Right lobe of liver (tissue), 6 donors: ENCODE results near the gene AK9. TPM values are rescaled to one million over a fixed set of nuclear protein-coding genes. Genes with fewer than 3 reads are reported as not detected.

Experiments used
- ATAC-seq, 4 donors: fragments of 200-7000 bp; cut with Tn5 transposase; one replicate each; pipeline ENCODE4 v1.9.1; 2020; ENCODE audit warnings: mild to moderate bottlenecking in 4 of 4, moderate library complexity in 4 of 4
- DNase-seq, 3 donors: peaks; one replicate each; pipeline ENCODE4 v3.0.0-alpha.2; 2020
- H3K27ac ChIP-seq, 3 donors: fragments of 200-600 bp; one replicate each; pipeline ENCODE4 v1.8.0; 2022
- H3K27me3 ChIP-seq, 2 donors: fragments of 200-600 bp; one replicate each; pipeline ENCODE4 v1.8.0; 2022
- H3K36me3 ChIP-seq, 4 donors: fragments of 200-600 bp; sonication (generic) in 1 of 4; one replicate each; pipeline versions ENCODE4 v1.5.1 to v1.8.0; 2017 to 2022; ENCODE audit warnings: control low read depth in 1 of 4
- H3K4me1 ChIP-seq, 4 donors: fragments of 200-600 bp; sonication (generic) in 1 of 4; one replicate each; pipeline versions ENCODE4 v1.5.1 to v1.8.0; 2017 to 2022; ENCODE audit warnings: control low read depth in 1 of 4
- H3K4me3 ChIP-seq, 3 donors: fragments of 200-600 bp; one replicate each; pipeline ENCODE4 v1.8.0; 2022
- H3K9me3 ChIP-seq, 4 donors: fragments of 200-600 bp; sonication (generic) in 1 of 4; one replicate each; pipeline versions ENCODE4 v1.5.1 to v1.8.0; 2017 to 2022; ENCODE audit warnings: control low read depth in 1 of 4
- CTCF ChIP-seq, 4 donors: fragments of 200-600 bp in 3 of 4; fragments of 450-650 bp in 1 of 4; IDR thresholded peaks; one replicate each; pipeline versions ENCODE4 v1.5.1 to v1.8.0; 2016 to 2022; ENCODE audit warnings: antibody characterized with exemption in 4 of 4, mild to moderate bottlenecking in 2 of 4
- POLR2A ChIP-seq: fragments of 450-650 bp; IDR thresholded peaks from one replicate; pipeline ENCODE4 v1.6.1; 2017; ENCODE audit warnings: antibody characterized with exemption, mild to moderate bottlenecking
- WGBS: methylation state at CpG from one replicate; pipeline ENCODE4 v1.1.6; 2018; ENCODE audit warnings: low coverage, low lambda C conversion rate; ENCODE audit not compliant: insufficient coverage; ENCODE audit errors: missing lambda C conversion rate; 5-methylcytosine and 5-hydroxymethylcytosine counted together
- intact Hi-C, 2 donors: fragments of 100-400 bp; cut with DNase I; formaldehyde crosslinking; loops; one replicate each; pipeline versions ENCODE4 v1.11.2 to v1.14.1; 2022
- total RNA-seq, 6 experiments: library from RNA; depleted of rRNA in 2 of 6; stranded (reverse); fragments of >200 nt in 2 of 6; fragmentation: NEBNext Ultra II Directional in 3 of 6; extraction: Animal tissue kit (Norgen Biotek cat#: 25700) in 3 of 6; gene quantifications; one replicate each; pipeline versions ENCODE4 v1.1.0 to v1.2.4, GENCODE V29; 2016 to 2023
- donor health status: DM: no; HTN: yes; CAD: no.
- donor health status: DM: no; HTN: no; CAD: no.
- donor health status: DM: no; HTN: no; CAD: no.
- donor health status: DM: no; HTN: yes; CAD: no.
- donor health status: DM: no; HTN: yes; CAD: no.

The AK9 gene
- total RNA-seq, 6 experiments from 2014 or later: 1.5 to 3.9 (median 2.5) TPM

DNA sequence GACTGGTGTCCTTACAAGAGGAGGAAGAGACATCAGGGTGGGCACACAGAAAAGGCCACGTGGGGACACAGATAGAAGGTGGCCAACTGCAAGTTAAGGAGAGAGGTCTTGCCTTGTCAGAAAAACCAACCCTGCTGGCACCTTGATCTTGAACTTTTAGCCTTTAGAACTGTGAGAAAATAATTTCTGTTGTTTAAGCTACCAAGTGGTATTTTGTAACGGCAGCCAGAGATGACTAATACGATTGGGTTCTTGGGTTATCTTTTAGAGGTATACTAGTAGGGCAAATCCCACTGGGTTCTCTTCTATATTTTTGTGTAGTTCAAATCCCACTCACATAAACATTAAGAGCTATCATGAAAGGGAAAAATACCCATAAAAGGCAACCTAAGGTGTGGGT is 176.1 kb downstream of the AK9 start:
- no peak for DNase-seq
- WGBS: 86% methylated on average over 3 of the region's 3 CpGs

GRCh38 chr6:109513571-109514071 is 177.4 kb downstream of the AK9 start:
- H3K27ac ChIP-seq: no peak overlapping the region
- H3K4me1 ChIP-seq: no peaks in the 10 kb centered on the region
- intact Hi-C loops: no loop called here
- H3K27me3 ChIP-seq: no peaks in the 10 kb centered on the region
- H3K36me3 ChIP-seq: no peaks in the 10 kb centered on the region
- no peak for DNase-seq
- no peaks in the 10 kb centered on the region for H3K9me3 ChIP-seq
- no peak overlapping the region for H3K4me3 ChIP-seq
- ATAC-seq: no peak
- TF ChIP-seq POLR2A (no peak), CTCF (IDR thresholded peaks at IDR 0.05) (no peak)
- 76% methylated on average over 2 of the region's 2 CpGs for WGBS

More for the DNA sequence above, 176.1 kb downstream of the AK9 start:
- H3K4me3 ChIP-seq: no peak overlapping the region
- no peaks in the 10 kb centered on the region for H3K4me1 ChIP-seq
- H3K27me3 ChIP-seq: no peaks in the 10 kb centered on the region
- no peaks in the 10 kb centered on the region for H3K36me3 ChIP-seq
- H3K9me3 ChIP-seq: no peaks in the 10 kb centered on the region
- TF ChIP-seq POLR2A: no peak
- TF ChIP-seq CTCF (IDR thresholded peaks at IDR 0.05): no peak
- intact Hi-C loops: no loop called here
- no peak overlapping the region for H3K27ac ChIP-seq
- ATAC-seq: no peak

DNA sequence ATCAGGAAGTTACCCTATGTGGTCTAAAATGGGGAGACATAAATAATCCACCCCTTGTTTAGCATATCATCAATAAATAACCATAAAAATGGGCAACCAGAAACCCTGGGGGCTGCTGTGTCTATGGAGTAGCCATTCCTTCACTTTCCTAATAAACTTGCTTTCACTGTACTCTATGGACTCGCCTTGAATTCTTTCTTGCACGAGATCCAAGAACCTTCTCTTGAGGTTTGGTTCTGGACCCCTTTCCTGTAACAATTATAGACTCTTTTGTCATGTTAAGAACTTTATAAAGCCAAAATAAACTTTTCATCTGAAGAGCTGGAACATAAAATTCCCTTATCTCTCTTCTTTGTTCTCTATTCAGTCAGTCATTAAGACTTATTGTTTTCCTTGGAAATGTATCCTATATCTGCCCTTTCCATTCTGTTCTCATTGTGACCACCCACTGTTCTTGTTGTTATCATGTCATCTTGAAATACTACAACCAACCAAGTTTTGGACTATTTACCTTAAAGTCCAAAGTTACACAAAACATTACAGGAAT is 178.7 kb downstream of the AK9 start:
- H3K9me3 ChIP-seq: no peaks in the 10 kb centered on the region
- intact Hi-C loops: no loop called here
- no peak for ATAC-seq
- H3K27ac ChIP-seq: no peak overlapping the region
- H3K4me3 ChIP-seq: no peak overlapping the region
- no peak for DNase-seq
- H3K27me3 ChIP-seq: no peaks in the 10 kb centered on the region
- 71% methylated on average over 2 of the region's 2 CpGs for WGBS
- no peaks in the 10 kb centered on the region for H3K4me1 ChIP-seq
- H3K36me3 ChIP-seq: no peaks in the 10 kb centered on the region
- TF ChIP-seq CTCF (IDR thresholded peaks at IDR 0.05): no peak
- no peak for TF ChIP-seq POLR2A

DNA sequence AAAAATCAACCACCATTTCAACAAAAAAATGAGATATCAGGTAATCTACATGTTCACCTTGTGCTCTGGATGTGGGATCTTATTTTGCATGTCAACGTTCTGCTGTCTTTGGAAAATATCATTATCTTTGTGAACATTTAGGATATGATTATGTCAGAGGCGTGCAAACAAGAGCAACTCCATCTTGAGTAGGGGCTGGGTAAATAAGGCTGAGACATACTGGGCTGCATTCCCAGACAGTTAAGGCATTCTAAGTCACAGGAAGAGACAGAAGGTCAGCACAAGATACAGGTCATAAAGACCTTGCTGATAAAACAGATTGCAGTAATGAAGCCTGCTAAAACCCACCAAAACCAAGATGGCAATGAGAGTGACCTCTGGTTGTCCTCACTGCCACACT is 179.2 kb downstream of the AK9 start:
- H3K4me3 ChIP-seq: no peak overlapping the region
- no peaks in the 10 kb centered on the region for H3K9me3 ChIP-seq
- intact Hi-C loops: no loop called here
- no peaks in the 10 kb centered on the region for H3K4me1 ChIP-seq
- DNase-seq (no peak), ATAC-seq (no peak)
- TF ChIP-seq POLR2A: no peak
- TF ChIP-seq CTCF (IDR thresholded peaks at IDR 0.05): no peak
- WGBS: 78% methylated on average over 2 of the region's 2 CpGs
- no peaks in the 10 kb centered on the region for H3K36me3 ChIP-seq
- H3K27me3 ChIP-seq: no peaks in the 10 kb centered on the region
- H3K27ac ChIP-seq: no peak overlapping the region

DNA sequence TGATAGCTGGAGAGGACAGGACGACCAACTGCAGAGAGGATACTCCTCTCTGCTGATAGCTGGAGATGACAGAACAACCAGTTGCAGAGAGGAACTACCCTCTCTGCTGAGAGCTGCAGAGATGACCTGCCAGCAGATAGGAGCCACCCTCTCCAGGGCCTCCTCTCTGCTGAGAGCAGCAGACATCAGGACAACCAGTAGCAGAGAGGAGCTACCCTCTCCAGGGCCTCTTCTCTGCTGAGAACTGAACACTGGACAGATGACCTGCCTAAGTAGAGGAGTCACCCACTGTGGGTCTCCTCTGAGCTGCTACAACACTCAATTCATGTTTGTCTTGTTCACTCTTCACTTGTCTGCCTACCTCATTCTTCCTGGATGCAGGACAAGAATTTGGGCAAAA is 180.6 kb downstream of the AK9 start:
- Histone ChIP-seq H3K4me1 (no peaks in the 10 kb centered on the region), H3K4me3 (no peak overlapping the region), H3K36me3 (no peaks in the 10 kb centered on the region), H3K27ac (no peak overlapping the region), H3K9me3 (no peaks in the 10 kb centered on the region), H3K27me3 (no peaks in the 10 kb centered on the region)
- ATAC-seq: no peak
- intact Hi-C loops: no loop called here
- DNase-seq: no peak
- 75% methylated on average over 1 of the region's 1 CpG for WGBS
- TF ChIP-seq CTCF (IDR thresholded peaks at IDR 0.05): no peak
- TF ChIP-seq POLR2A: no peak
